Osteoblast (primary cell): ENCODE measurements around the gene COL19A1. TPM values are rescaled to one million over a fixed set of nuclear protein-coding genes. Genes with fewer than 3 reads are reported as not detected.

Experiments used
- DNase-seq: peaks from one replicate; pipeline ENCODE4 v3.0.0; 2011; ENCODE audit warnings: low spot score, mixed read lengths; ENCODE audit not compliant: insufficient read length; ENCODE audit errors: missing footprints
- H2AFZ ChIP-seq: 2 replicates; pipeline ENCODE4 v1.6.0; 2011; ENCODE audit warnings: mild to moderate bottlenecking, low read length
- H3K27ac ChIP-seq: 2 replicates; pipeline ENCODE4 v1.5.1; 2011; ENCODE audit warnings: mild to moderate bottlenecking, low read depth, low read length, moderate library complexity
- H3K27me3 ChIP-seq: 2 replicates; pipeline ENCODE4 v1.6.0; 2012; ENCODE audit warnings: mild to moderate bottlenecking, control low read depth, inconsistent platforms, low read length, moderate library complexity; ENCODE audit not compliant: insufficient read depth
- H3K36me3 ChIP-seq: 2 replicates; pipeline ENCODE4 v1.5.1; 2011; ENCODE audit warnings: mild to moderate bottlenecking, low read length, control low read depth, moderate library complexity; ENCODE audit not compliant: insufficient read depth
- H3K4me1 ChIP-seq: 2 replicates; pipeline ENCODE4 v1.5.1; 2011; ENCODE audit warnings: mild to moderate bottlenecking, low read length, control low read depth, moderate library complexity; ENCODE audit not compliant: insufficient read depth
- H3K4me2 ChIP-seq: 2 replicates; pipeline ENCODE4 v1.6.0; 2011; ENCODE audit warnings: mild to moderate bottlenecking, low read length; ENCODE audit not compliant: insufficient read depth
- H3K4me3 ChIP-seq: fragments of 200-600 bp; sonication (generic); 3 replicates; pipeline ENCODE4 v1.5.1; 2012; ENCODE audit warnings: mild to moderate bottlenecking, low read length, inconsistent platforms; ENCODE audit not compliant: insufficient read depth
- H3K79me2 ChIP-seq: 2 replicates; pipeline ENCODE4 v1.6.0; 2012; ENCODE audit warnings: mild to moderate bottlenecking, low read length, control low read depth, inconsistent platforms; ENCODE audit not compliant: insufficient read depth
- H3K9me3 ChIP-seq: 2 replicates; pipeline ENCODE4 v1.5.1; 2011; ENCODE audit warnings: low read depth, low read length, control low read depth
- H4K20me1 ChIP-seq: 2 replicates; pipeline ENCODE4 v1.6.0; 2012; ENCODE audit warnings: mild to moderate bottlenecking, low read length, control low read depth; ENCODE audit not compliant: insufficient read depth
- CTCF ChIP-seq: IDR thresholded peaks from 2 replicates; pipeline ENCODE4 v1.5.1; 2011; ENCODE audit warnings: mild to moderate bottlenecking, low read depth, low read length, moderate library complexity; ENCODE audit errors: extremely low read depth
- total RNA-seq: library from RNA; depleted of rRNA; stranded (reverse); fragments of >200 nt; gene quantifications from 2 replicates; pipeline ENCODE4 v1.2.3, GENCODE V29; 2012

Gene COL19A1
- total RNA-seq, 1 donor = under 0.01 TPM

DNA sequence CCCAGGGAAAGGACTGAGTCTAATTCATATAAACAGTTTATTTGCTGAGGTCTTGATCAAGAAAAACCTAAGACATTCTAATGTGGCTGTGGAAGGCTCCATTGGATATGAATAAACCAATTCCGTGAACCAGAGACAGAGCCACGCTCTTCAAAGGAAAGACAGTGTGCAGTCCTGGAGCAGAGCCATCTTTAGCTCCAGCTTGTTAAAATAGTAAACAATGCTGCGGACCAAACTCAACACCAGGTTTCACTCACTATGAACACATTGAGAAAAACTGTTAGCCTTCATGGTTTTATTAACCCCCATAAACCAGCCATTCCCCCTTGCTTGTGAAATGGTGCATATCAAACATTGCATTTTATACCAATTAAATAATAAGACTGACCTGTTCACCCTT, 374.7 kb downstream of the COL19A1 start:
- Histone ChIP-seq H3K36me3 (no peaks in the 10 kb centered on the region), H4K20me1 (no peaks in the 10 kb centered on the region), H3K9me3 (no peaks in the 10 kb centered on the region), H3K4me2 (no peak overlapping the region), H3K4me1 (no peaks in the 10 kb centered on the region), H3K4me3 (no peak overlapping the region), H3K79me2 (no peaks in the 10 kb centered on the region), H3K27ac (no peak overlapping the region), H2AFZ (no peak overlapping the region), H3K27me3 (no peaks in the 10 kb centered on the region)
- TF ChIP-seq CTCF = no peak
- no peak for DNase-seq

GRCh38 chr6:70241991-70242420, 375.6 kb downstream of the COL19A1 start:
- H3K4me3 ChIP-seq = no peak overlapping the region
- no peaks in the 10 kb centered on the region for H4K20me1 ChIP-seq
- no peak overlapping the region for H3K4me2 ChIP-seq

GRCh38 chr6:70246118-70246517, 379.8 kb downstream of the COL19A1 start:
- DNase-seq = no peak
- H3K4me1 ChIP-seq = no peaks in the 10 kb centered on the region
- no peak overlapping the region for H3K4me3 ChIP-seq
- H4K20me1 ChIP-seq = no peaks in the 10 kb centered on the region
- H3K79me2 ChIP-seq = no peaks in the 10 kb centered on the region
- H2AFZ ChIP-seq = no peak overlapping the region
- H3K27ac ChIP-seq = no peak overlapping the region
- no peaks in the 10 kb centered on the region for H3K27me3 ChIP-seq
- no peaks in the 10 kb centered on the region for H3K36me3 ChIP-seq
- H3K4me2 ChIP-seq = no peak overlapping the region
- H3K9me3 ChIP-seq = no peaks in the 10 kb centered on the region
- no peak for TF ChIP-seq CTCF

More at GRCh38 chr6:70241991-70242420, 375.6 kb downstream of the COL19A1 start:
- no peak for DNase-seq
- H3K27me3 ChIP-seq = no peaks in the 10 kb centered on the region
- H3K9me3 ChIP-seq = no peaks in the 10 kb centered on the region
- no peak overlapping the region for H2AFZ ChIP-seq
- H3K4me1 ChIP-seq = no peaks in the 10 kb centered on the region
- no peak overlapping the region for H3K27ac ChIP-seq
- no peaks in the 10 kb centered on the region for H3K36me3 ChIP-seq
- no peak for TF ChIP-seq CTCF
- no peaks in the 10 kb centered on the region for H3K79me2 ChIP-seq

- H3K4me3 ChIP-seq = no peak overlapping the region
- H3K27me3 ChIP-seq = no peaks in the 10 kb centered on the region
- TF ChIP-seq CTCF = no peak
- H2AFZ ChIP-seq = no peak overlapping the region
- H3K4me2 ChIP-seq = no peak overlapping the region
- H3K36me3 ChIP-seq = no peaks in the 10 kb centered on the region
- H4K20me1 ChIP-seq = no peaks in the 10 kb centered on the region
- no peak overlapping the region for H3K27ac ChIP-seq
- no peaks in the 10 kb centered on the region for H3K9me3 ChIP-seq
- DNase-seq = no peak
- no peaks in the 10 kb centered on the region for H3K79me2 ChIP-seq
- H3K4me1 ChIP-seq = no peaks in the 10 kb centered on the region
Measured at GRCh38 chr6:70252604-70253003, 386.2 kb downstream of the COL19A1 start.
